Mesendoderm (in vitro differentiated cells): ENCODE data around the gene ECT2L.

Source experiments
- DNase-seq: peaks from one replicate; pipeline ENCODE4 v3.0.0; 2013
- H2AK5ac ChIP-seq: 2 replicates; pipeline ENCODE4 v1.6.1; 2013; ENCODE audit warnings: low read length, inconsistent platforms
- H2BK120ac ChIP-seq: 2 replicates; pipeline ENCODE4 v1.6.1; 2013; ENCODE audit warnings: low read depth, mild to moderate bottlenecking, low read length, moderate library complexity, mixed read lengths
- H2BK15ac ChIP-seq: replicated peaks from 2 replicates; pipeline ENCODE4 v1.6.1; 2013; ENCODE audit warnings: low read depth, mild to moderate bottlenecking, moderate library complexity
- H2BK5ac ChIP-seq: 2 replicates; pipeline ENCODE4 v1.6.1; 2013; ENCODE audit warnings: low read length, inconsistent platforms
- H3K18ac ChIP-seq: 2 replicates; pipeline ENCODE4 v1.6.1; 2013; ENCODE audit warnings: mild to moderate bottlenecking, low read length, mixed read lengths
- H3K23ac ChIP-seq: one replicate; pipeline ENCODE4 v1.6.1; 2013; ENCODE audit warnings: low read length
- H3K27ac ChIP-seq: 2 replicates; pipeline ENCODE4 v1.5.1; 2013; ENCODE audit warnings: low read depth, mild to moderate bottlenecking, inconsistent platforms, low read length, moderate library complexity
- H3K27me3 ChIP-seq: 2 replicates; pipeline ENCODE4 v1.6.1; 2013; ENCODE audit warnings: low read length, control low read depth, mild to moderate bottlenecking, inconsistent platforms; ENCODE audit not compliant: insufficient read depth, poor library complexity
- H3K36me3 ChIP-seq: 2 replicates; pipeline ENCODE4 v1.6.1; 2013; ENCODE audit warnings: low read length, inconsistent platforms; ENCODE audit not compliant: control insufficient read depth, insufficient read depth
- H3K4ac ChIP-seq: one replicate; pipeline ENCODE4 v1.6.1; 2013; ENCODE audit warnings: low read depth, mild to moderate bottlenecking, low read length, moderate library complexity
- H3K4me1 ChIP-seq: 2 replicates; pipeline ENCODE4 v1.6.1; 2013; ENCODE audit warnings: low read depth, low read length, inconsistent platforms; ENCODE audit not compliant: control insufficient read depth
- H3K4me2 ChIP-seq: 2 replicates; pipeline ENCODE4 v1.6.1; 2013; ENCODE audit warnings: low read length
- H3K4me3 ChIP-seq: 2 replicates; pipeline ENCODE4 v1.5.1; 2013; ENCODE audit warnings: mild to moderate bottlenecking, low read length
- H3K56ac ChIP-seq: one replicate; pipeline ENCODE4 v1.6.1; 2013; ENCODE audit warnings: low read length
- H3K79me1 ChIP-seq: 2 replicates; pipeline ENCODE4 v1.6.1; 2013; ENCODE audit warnings: low read length, inconsistent platforms
- H3K79me2 ChIP-seq: 2 replicates; pipeline ENCODE4 v1.6.1; 2013; ENCODE audit warnings: mild to moderate bottlenecking, low read length; ENCODE audit not compliant: control insufficient read depth, insufficient read depth
- H3K9ac ChIP-seq: 2 replicates; pipeline ENCODE4 v1.6.1; 2013; ENCODE audit warnings: low read length, inconsistent platforms
- H4K5ac ChIP-seq: one replicate; pipeline ENCODE4 v1.6.1; 2013; ENCODE audit warnings: low read length
- H4K8ac ChIP-seq: one replicate; pipeline ENCODE4 v1.6.1; 2013; ENCODE audit warnings: low read depth, mild to moderate bottlenecking, control low read depth, low read length, moderate library complexity
- WGBS: extraction: QIAGEN DNeasy Blood & Tissue Kit; methylation state at CpG from one replicate; pipeline ENCODE4 v1.1.7; 2013; ENCODE audit warnings: low lambda C conversion rate, missing lambda C conversion rate; ENCODE audit not compliant: insufficient coverage; ENCODE audit errors: extremely low coverage; 5-methylcytosine and 5-hydroxymethylcytosine counted together

ECT2L gene

DNA sequence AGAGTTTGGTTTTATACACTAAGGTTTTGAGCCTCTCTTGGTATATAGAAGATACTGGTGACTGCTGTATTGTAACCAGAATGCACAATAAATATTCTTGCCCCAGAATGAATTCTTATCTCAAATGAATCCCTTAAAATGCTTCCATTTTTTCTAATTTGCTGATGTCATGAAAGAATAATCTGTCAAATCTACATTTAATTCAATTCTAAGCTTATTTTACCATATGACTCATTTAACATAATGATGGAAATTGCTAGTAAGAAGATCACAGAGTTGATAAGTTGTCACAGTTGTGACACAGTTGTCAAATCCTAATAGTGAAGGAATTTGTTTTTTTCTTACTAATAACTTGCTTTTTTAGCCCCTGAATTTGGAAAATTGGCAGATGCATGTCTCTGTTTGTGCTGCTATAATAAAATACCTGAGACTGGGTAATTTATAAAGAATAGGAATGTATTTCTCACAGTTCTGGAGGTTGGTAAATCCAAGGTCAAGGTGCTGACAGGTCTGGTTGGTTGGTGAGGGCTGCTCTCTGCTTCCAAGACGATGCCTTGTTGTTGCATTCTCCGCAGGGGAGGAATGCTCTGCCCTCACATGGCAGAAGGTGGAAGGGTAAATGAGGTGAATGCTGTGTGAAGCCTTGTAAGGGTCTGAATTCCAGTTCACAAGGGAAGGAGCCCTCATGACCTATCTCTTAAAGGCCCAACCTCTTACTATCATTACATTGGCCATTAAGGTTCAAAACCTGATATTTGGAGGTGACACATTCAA, 4.7 kb downstream of the ECT2L start:
- Histone ChIP-seq H3K27ac (no peak overlapping the region), H4K8ac (no peak overlapping the region), H2BK15ac (no peak overlapping the region), H3K23ac (no peak overlapping the region), H3K36me3 (no peaks in the 10 kb centered on the region), H3K4me2 (no peak overlapping the region), H4K5ac (no peak overlapping the region), H3K56ac (no peak overlapping the region), H3K79me1 (no peaks in the 10 kb centered on the region), H3K79me2 (no peaks in the 10 kb centered on the region), H3K18ac (no peak overlapping the region), H3K4me1 (no peaks in the 10 kb centered on the region), H2BK5ac (no peak overlapping the region), H3K27me3 (no peaks in the 10 kb centered on the region), H3K4me3 (no peak overlapping the region), H2AK5ac (no peak overlapping the region), H3K4ac (no peak overlapping the region), H2BK120ac (no peak overlapping the region), H3K9ac (no peak overlapping the region)
- peak; percentile 88 for DNase-seq
- no CpG with 5 or more reads among the region's 2 CpGs for WGBS

- WGBS: no CpG with 5 or more reads among the region's 2 CpGs
- Histone ChIP-seq H3K27me3 (no peaks in the 10 kb centered on the region), H2BK15ac (no peak overlapping the region), H2BK120ac (no peak overlapping the region), H3K4me3 (no peak overlapping the region), H3K79me1 (no peaks in the 10 kb centered on the region), H3K36me3 (no peaks in the 10 kb centered on the region), H3K18ac (no peak overlapping the region), H2BK5ac (no peak overlapping the region), H2AK5ac (no peak overlapping the region), H3K79me2 (no peaks in the 10 kb centered on the region), H4K5ac (no peak overlapping the region), H3K23ac (no peak overlapping the region), H3K4me2 (no peak overlapping the region), H4K8ac (no peak overlapping the region), H3K9ac (no peak overlapping the region), H3K4ac (no peak overlapping the region), H3K56ac (no peak overlapping the region), H3K27ac (no peak overlapping the region), H3K4me1 (no peaks in the 10 kb centered on the region)
- no peak for DNase-seq
These were observed 7.4 kb downstream of the ECT2L start for GRCh38 chr6:138803331-138803730.

DNA sequence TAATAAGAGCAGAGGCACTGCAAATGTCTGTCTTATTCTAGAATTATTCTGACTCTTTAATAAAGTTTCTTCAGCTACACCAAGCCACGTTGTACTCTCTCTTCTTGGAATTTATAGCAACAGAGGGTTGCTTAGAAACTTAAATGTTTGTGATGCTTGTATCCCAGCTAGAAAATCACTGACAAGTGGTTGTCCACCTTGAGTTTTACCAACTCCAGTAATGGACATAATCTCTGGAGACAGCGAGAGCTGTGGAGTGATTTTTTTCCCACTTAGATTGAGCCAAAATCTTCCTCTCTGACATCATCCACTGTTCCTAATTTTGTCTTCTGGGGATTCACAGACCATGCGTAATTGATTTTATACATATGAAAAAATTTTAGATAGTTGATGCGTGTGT, 8.0 kb downstream of the ECT2L start:
- Histone ChIP-seq H3K4me3 (no peak overlapping the region), H3K56ac (no peak overlapping the region), H3K23ac (no peak overlapping the region), H3K4ac (no peak overlapping the region), H2AK5ac (no peak overlapping the region), H3K4me1 (no peaks in the 10 kb centered on the region), H3K4me2 (no peak overlapping the region), H4K5ac (no peak overlapping the region), H3K79me2 (no peaks in the 10 kb centered on the region), H3K79me1 (no peaks in the 10 kb centered on the region), H2BK120ac (no peak overlapping the region), H3K27me3 (no peaks in the 10 kb centered on the region), H2BK5ac (no peak overlapping the region), H3K36me3 (no peaks in the 10 kb centered on the region), H3K27ac (no peak overlapping the region), H3K9ac (no peak overlapping the region), H3K18ac (no peak overlapping the region), H4K8ac (no peak overlapping the region), H2BK15ac (no peak overlapping the region)
- no CpG with 5 or more reads among the region's 4 CpGs for WGBS
- no peak for DNase-seq

DNA sequence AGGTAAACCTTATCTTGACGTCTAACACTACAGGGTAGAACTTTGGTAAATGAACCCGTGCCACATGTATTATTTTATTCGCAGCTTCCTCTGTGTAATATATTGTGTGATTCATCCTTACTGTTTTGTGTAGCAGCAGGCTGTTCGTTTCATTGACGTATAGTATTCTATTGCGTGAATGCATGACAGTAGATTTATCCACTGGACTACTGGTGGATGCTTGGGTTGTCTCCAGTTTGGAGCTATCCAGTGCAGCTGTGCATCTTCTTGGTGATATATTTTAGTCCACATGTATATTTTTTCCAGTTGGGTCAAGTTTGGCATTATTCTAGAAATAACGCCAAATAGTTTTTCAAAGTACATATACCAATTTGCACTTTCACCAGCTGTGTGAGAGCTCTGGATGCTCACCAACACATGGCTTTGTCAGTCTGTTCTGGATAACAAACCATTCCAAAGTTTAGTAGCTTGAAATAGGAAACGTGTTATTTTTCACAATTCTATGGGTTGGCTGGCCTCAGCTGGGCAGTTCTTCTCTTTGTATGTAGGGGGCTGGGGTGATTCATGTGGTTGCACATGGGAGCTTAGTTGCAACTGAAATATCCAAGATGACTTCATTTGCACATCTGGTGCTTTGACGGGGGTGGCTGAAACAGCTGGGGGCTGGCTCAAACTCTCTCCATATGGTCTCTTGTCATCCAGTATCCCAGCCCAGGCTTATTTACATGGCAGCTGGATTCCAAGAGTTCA, 9.3 kb downstream of the ECT2L start:
- H4K5ac ChIP-seq: no peak overlapping the region
- no peak overlapping the region for H3K18ac ChIP-seq
- DNase-seq: no peak
- H3K79me2 ChIP-seq: no peaks in the 10 kb centered on the region
- H3K23ac ChIP-seq: no peak overlapping the region
- no peak overlapping the region for H3K56ac ChIP-seq
- no peaks in the 10 kb centered on the region for H3K4me1 ChIP-seq
- no peak overlapping the region for H2BK15ac ChIP-seq
- H3K9ac ChIP-seq: no peak overlapping the region
- no peaks in the 10 kb centered on the region for H3K36me3 ChIP-seq
- no CpG with 5 or more reads among the region's 9 CpGs for whole genome bisulfite sequencing
- H3K27ac ChIP-seq: no peak overlapping the region
- no peak overlapping the region for H3K4ac ChIP-seq
- no peak overlapping the region for H3K4me3 ChIP-seq
- H2BK120ac ChIP-seq: no peak overlapping the region
- H2BK5ac ChIP-seq: no peak overlapping the region
- no peaks in the 10 kb centered on the region for H3K79me1 ChIP-seq
- H4K8ac ChIP-seq: no peak overlapping the region
- no peak overlapping the region for H3K4me2 ChIP-seq
- no peaks in the 10 kb centered on the region for H3K27me3 ChIP-seq
- no peak overlapping the region for H2AK5ac ChIP-seq

DNA sequence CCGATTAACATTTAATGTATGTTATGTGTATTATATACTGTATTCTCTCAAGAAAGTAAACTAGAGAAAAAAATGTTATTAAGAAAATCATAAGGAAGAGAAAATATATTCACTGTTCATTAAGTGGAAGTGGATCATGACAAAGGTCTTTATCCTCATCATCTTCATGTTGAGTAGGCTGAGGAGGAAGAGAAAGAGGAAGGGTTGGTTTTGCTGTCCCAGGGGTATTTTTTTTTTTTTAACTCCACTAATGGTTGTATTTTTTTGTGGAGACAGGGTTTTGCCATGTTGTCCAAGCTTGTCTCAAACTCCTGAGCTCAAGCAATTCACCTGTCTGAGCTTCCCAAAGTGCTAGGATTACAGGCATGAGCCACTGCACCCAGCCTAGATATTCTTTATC, 11.0 kb downstream of the ECT2L start:
- H3K4ac ChIP-seq: no peak overlapping the region
- H3K4me2 ChIP-seq: no peak overlapping the region
- no peak overlapping the region for H2BK5ac ChIP-seq
- no peaks in the 10 kb centered on the region for H3K4me1 ChIP-seq
- no peak overlapping the region for H4K8ac ChIP-seq
- H4K5ac ChIP-seq: no peak overlapping the region
- no peak overlapping the region for H3K23ac ChIP-seq
- H3K79me2 ChIP-seq: no peaks in the 10 kb centered on the region
- no peaks in the 10 kb centered on the region for H3K79me1 ChIP-seq
- no CpG with 5 or more reads among the region's 1 CpG for WGBS
- no peak overlapping the region for H3K27ac ChIP-seq
- no peak overlapping the region for H2BK120ac ChIP-seq
- H3K27me3 ChIP-seq: no peaks in the 10 kb centered on the region
- H3K9ac ChIP-seq: no peak overlapping the region
- no peak overlapping the region for H3K4me3 ChIP-seq
- no peak for DNase-seq
- H2BK15ac ChIP-seq: no peak overlapping the region
- no peaks in the 10 kb centered on the region for H3K36me3 ChIP-seq
- H3K56ac ChIP-seq: no peak overlapping the region
- H2AK5ac ChIP-seq: no peak overlapping the region
- no peak overlapping the region for H3K18ac ChIP-seq
